PC-9 (cell line): ENCODE results near the gene GPRIN3. TPM values are rescaled to one million over a fixed set of nuclear protein-coding genes. Genes with fewer than 3 reads are reported as not detected.

ENCODE experiments used
- BruUV-seq: library from RNA; stranded (reverse); fragments of 400-500 nt; replicated peaks from 2 replicates; lab custom pipeline; 2021; lab: Mats Ljungman, UMichigan
- CTCF ChIA-PET: fragments of 300-600 bp; sonication (Branson Sonifier 250); formaldehyde crosslinking; loops from one replicate; lab custom pipeline; 2022; ENCODE audit warnings: antibody characterized with exemption; lab: Charles Lee
- POLR2A ChIA-PET: fragments of 300-600 bp; sonication (Branson Sonifier 250); formaldehyde crosslinking; loops from one replicate; lab custom pipeline; 2022; ENCODE audit warnings: antibody characterized with exemption; ENCODE audit not compliant: unreplicated experiment; lab: Charles Lee
- DNase-seq, 2 experiments: peaks; one replicate each; pipeline versions ENCODE4 v3.0.0 to v3.0.0-alpha.2; 2015 to 2022; ENCODE audit warnings: mixed read lengths in 1 of 2
- H2AFZ ChIP-seq: fragments of 200-600 bp; sonication (generic); 2 replicates; pipeline ENCODE4 v1.8.1; 2017; ENCODE audit warnings: antibody characterized with exemption
- H3F3A ChIP-seq: fragments of 200-600 bp; sonication (generic); 2 replicates; pipeline ENCODE4 v1.8.1; 2017; ENCODE audit warnings: antibody characterized with exemption, mild to moderate bottlenecking, low read depth; ENCODE audit not compliant: insufficient read depth
- H3K27ac ChIP-seq: fragments of 200-600 bp; sonication (generic); 2 replicates; pipeline ENCODE4 v1.6.1; 2016; ENCODE audit warnings: mixed run types
- H3K27me3 ChIP-seq: fragments of 200-600 bp; sonication (generic); 2 replicates; pipeline ENCODE4 v1.6.1; 2016; ENCODE audit warnings: low read depth, mixed run types; ENCODE audit not compliant: insufficient read depth
- H3K36me3 ChIP-seq: fragments of 200-600 bp; sonication (generic); 2 replicates; pipeline ENCODE4 v1.6.1; 2016; ENCODE audit warnings: low read depth, mixed run types
- H3K4me1 ChIP-seq: fragments of 200-600 bp; sonication (generic); replicated peaks from 2 replicates; pipeline ENCODE4 v1.6.1; 2016; ENCODE audit warnings: mixed run types; ENCODE audit not compliant: insufficient read depth
- H3K4me2 ChIP-seq: fragments of 200-600 bp; sonication (generic); 2 replicates; pipeline ENCODE4 v1.6.1; 2017; ENCODE audit warnings: mixed run types
- H3K4me3 ChIP-seq: fragments of 200-600 bp; sonication (generic); 2 replicates; pipeline ENCODE4 v1.6.1; 2016; ENCODE audit warnings: mixed run types
- H3K79me2 ChIP-seq: fragments of 200-600 bp; sonication (generic); 2 replicates; pipeline ENCODE4 v1.6.1; 2017; ENCODE audit warnings: low read depth, mixed run types
- H3K9me2 ChIP-seq: fragments of 200-600 bp; sonication (generic); 2 replicates; pipeline ENCODE4 v1.8.1; 2017; ENCODE audit warnings: mild to moderate bottlenecking; ENCODE audit not compliant: insufficient read depth
- H3K9me3 ChIP-seq: fragments of 200-600 bp; sonication (generic); 2 replicates; pipeline ENCODE4 v1.8.1; 2016; ENCODE audit warnings: low read depth; ENCODE audit not compliant: insufficient read depth
- H4K20me1 ChIP-seq: fragments of 200-600 bp; sonication (generic); 2 replicates; pipeline ENCODE4 v1.8.1; 2017; ENCODE audit not compliant: insufficient read depth
- EZH2 ChIP-seq: fragments of 200-600 bp; sonication (generic); IDR thresholded peaks from 2 replicates; pipeline ENCODE4 v1.8.0; 2017; ENCODE audit warnings: antibody characterized with exemption, low read depth
- intact Hi-C: fragments of 100-400 bp; cut with micrococcal nuclease; formaldehyde crosslinking; loops from one replicate; pipeline ENCODE4 v1.10.0; 2022; ENCODE audit not compliant: unreplicated experiment
- total RNA-seq: library from RNA; stranded (reverse); gene quantifications from 2 replicates; pipeline ENCODE4 v1.2.3, GENCODE V29; 2021
- TF ChIP-seq, protein P1 (sequence below): fragments of 200-600 bp; sonication (generic); conservative IDR thresholded peaks from 2 replicates; pipeline ENCODE4 v1.6.1; 2017; ENCODE audit warnings: mixed run types, antibody characterized with exemption, mild to moderate bottlenecking, moderate library complexity

The GPRIN3 gene
- total RNA-seq, 1 experiment from 2014 or later: 0.02 TPM

DNA sequence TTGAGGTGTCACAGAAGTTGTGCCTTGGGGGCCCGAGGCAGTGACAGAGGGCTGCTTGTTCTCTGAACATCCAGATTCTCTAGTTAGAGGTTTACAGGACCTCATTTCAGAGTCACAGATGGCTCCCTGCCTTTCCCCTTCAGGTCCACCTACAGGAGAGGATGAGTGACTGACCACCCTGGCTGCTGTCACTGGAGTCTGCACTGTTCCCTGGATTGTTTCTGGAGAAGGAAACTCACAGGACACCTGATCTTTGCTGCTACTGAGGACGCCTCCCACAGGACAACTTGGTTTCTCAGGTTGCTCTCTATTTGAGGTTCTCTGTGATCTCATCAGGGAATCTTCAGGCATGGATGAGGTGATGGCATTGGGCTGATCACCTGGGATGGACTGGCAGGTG lies 58.3 kb downstream of the GPRIN3 start:
- no peak overlapping the region for H3K4me3 ChIP-seq
- no peaks in the 10 kb centered on the region for H4K20me1 ChIP-seq
- no peaks in the 10 kb centered on the region for H3K9me3 ChIP-seq
- CTCF ChIA-PET: no interaction called here
- H2AFZ ChIP-seq: no peak overlapping the region
- no peaks in the 10 kb centered on the region for H3K9me2 ChIP-seq
- POLR2A ChIA-PET: no interaction called here
- no peaks in the 10 kb centered on the region for H3K79me2 ChIP-seq
- H3K27me3 ChIP-seq: no peaks in the 10 kb centered on the region
- DNase-seq: no peak
- H3K4me1 ChIP-seq: no peaks in the 10 kb centered on the region
- no peaks in the 10 kb centered on the region for H3K36me3 ChIP-seq
- intact Hi-C loops: no loop called here
- BruUV-seq: no TSS peak
- no peaks in the 10 kb centered on the region for H3F3A ChIP-seq
- no peak for TF ChIP-seq EZH2
- TF ChIP-seq, protein P1, sequence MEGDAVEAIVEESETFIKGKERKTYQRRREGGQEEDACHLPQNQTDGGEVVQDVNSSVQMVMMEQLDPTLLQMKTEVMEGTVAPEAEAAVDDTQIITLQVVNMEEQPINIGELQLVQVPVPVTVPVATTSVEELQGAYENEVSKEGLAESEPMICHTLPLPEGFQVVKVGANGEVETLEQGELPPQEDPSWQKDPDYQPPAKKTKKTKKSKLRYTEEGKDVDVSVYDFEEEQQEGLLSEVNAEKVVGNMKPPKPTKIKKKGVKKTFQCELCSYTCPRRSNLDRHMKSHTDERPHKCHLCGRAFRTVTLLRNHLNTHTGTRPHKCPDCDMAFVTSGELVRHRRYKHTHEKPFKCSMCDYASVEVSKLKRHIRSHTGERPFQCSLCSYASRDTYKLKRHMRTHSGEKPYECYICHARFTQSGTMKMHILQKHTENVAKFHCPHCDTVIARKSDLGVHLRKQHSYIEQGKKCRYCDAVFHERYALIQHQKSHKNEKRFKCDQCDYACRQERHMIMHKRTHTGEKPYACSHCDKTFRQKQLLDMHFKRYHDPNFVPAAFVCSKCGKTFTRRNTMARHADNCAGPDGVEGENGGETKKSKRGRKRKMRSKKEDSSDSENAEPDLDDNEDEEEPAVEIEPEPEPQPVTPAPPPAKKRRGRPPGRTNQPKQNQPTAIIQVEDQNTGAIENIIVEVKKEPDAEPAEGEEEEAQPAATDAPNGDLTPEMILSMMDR: no peak
- no peak overlapping the region for H3K27ac ChIP-seq
- no peak overlapping the region for H3K4me2 ChIP-seq

DNA sequence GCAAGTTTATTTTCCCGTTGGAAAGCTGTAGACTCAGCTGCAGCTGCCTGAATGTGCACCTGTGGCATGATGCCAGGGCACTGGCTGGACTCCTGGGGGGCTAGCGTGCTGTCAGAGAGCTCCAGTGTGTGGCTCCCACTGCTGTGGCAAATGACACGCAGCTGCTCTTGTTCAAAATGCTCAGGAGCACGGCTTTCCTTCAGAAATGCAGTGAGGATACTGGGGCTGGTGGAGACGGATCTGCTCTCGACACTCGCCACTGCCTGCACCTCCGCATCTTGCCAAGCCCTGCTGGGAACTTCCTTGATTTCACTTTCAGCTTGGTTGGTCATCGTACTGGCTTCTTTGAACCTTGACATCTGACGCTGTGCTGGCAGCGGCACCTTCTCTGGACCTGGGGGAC lies 58.7 kb downstream of the GPRIN3 start:
- Histone ChIP-seq H4K20me1 (no peaks in the 10 kb centered on the region), H3K27me3 (no peaks in the 10 kb centered on the region), H3K79me2 (no peaks in the 10 kb centered on the region), H3K4me3 (no peak overlapping the region), H3K9me3 (no peaks in the 10 kb centered on the region), H3K36me3 (no peaks in the 10 kb centered on the region), H3K4me2 (no peak overlapping the region), H3K9me2 (no peaks in the 10 kb centered on the region), H2AFZ (no peak overlapping the region), H3F3A (no peaks in the 10 kb centered on the region), H3K4me1 (no peaks in the 10 kb centered on the region), H3K27ac (no peak overlapping the region)
- intact Hi-C loops: no loop called here
- no TSS peak for BruUV-seq
- POLR2A ChIA-PET: no interaction called here
- CTCF ChIA-PET: no interaction called here
- no peak for DNase-seq
- no peak for TF ChIP-seq EZH2

DNA sequence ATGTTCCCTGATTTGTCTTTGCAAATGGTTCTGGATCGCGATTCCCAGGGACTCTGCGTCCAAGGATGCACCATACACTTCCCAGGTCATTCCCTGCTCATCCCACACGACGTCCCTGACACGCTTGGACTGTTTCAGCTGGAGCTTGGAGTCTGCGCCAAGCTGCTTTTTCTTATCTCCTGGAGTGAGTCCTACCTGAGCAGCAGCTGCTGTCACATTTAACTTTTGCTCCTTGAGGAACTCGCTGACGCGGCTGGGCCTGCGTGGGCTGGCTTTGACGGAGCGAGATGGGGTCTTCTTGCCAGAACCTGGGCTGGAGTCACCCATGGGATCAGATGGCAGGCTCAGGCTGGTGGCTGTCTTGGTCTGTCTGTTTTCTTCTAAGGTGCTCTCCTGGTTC lies 59.6 kb downstream of the GPRIN3 start:
- no peaks in the 10 kb centered on the region for H3K27me3 ChIP-seq
- BruUV-seq: no TSS peak
- no peak overlapping the region for H3K27ac ChIP-seq
- ChIA-PET CTCF (no interaction called here), POLR2A (no interaction called here)
- H3K36me3 ChIP-seq: no peaks in the 10 kb centered on the region
- H3K9me2 ChIP-seq: no peaks in the 10 kb centered on the region
- DNase-seq: no peak
- no peaks in the 10 kb centered on the region for H3K79me2 ChIP-seq
- no peaks in the 10 kb centered on the region for H3K4me1 ChIP-seq
- H3K4me3 ChIP-seq: no peak overlapping the region
- no peak overlapping the region for H3K4me2 ChIP-seq
- H3K9me3 ChIP-seq: no peaks in the 10 kb centered on the region
- no peaks in the 10 kb centered on the region for H3F3A ChIP-seq
- intact Hi-C loops: no loop called here
- H2AFZ ChIP-seq: no peak overlapping the region
- no peak for TF ChIP-seq EZH2
- TF ChIP-seq, protein P1: no peak
- H4K20me1 ChIP-seq: no peaks in the 10 kb centered on the region

DNA sequence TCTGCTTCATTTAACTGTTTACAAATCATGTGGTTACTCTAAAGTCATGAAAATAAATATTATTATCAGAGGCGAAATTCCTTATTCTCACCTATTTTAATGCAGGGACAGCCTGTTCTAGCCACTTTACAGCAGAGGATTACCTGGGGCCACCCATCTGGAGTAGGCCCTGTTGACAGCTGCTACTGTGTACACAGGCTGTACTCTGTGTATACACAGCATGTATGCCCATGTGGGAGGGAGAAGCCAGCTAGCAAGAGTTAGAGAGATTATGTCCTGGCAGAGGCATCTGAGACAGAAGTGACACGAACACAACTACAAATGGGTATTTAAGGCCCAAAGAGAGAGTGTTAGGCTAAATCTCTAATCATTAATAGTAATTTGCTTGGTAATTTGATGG lies 62.1 kb downstream of the GPRIN3 start:
- Histone ChIP-seq H3K27me3 (no peaks in the 10 kb centered on the region), H3K4me3 (no peak overlapping the region), H3K4me1 (no peaks in the 10 kb centered on the region), H3K9me3 (no peaks in the 10 kb centered on the region), H3K4me2 (no peak overlapping the region), H3K9me2 (no peaks in the 10 kb centered on the region), H4K20me1 (no peaks in the 10 kb centered on the region), H3K27ac (no peak overlapping the region), H2AFZ (no peak overlapping the region), H3K36me3 (no peaks in the 10 kb centered on the region), H3F3A (no peaks in the 10 kb centered on the region), H3K79me2 (no peaks in the 10 kb centered on the region)
- no TSS peak for BruUV-seq
- ChIA-PET POLR2A (no interaction called here), CTCF (no interaction called here)
- no peak for TF ChIP-seq EZH2
- TF ChIP-seq, protein P1: no peak
- no peak for DNase-seq
- intact Hi-C loops: no loop called here
